Keratinocyte (primary cell): ENCODE results near the gene SH2D1B. TPM values are rescaled to one million over a fixed set of nuclear protein-coding genes. Genes with fewer than 3 reads are reported as not detected.

Experiments used
- DNase-seq: peaks from one replicate; pipeline ENCODE4 v3.0.0-alpha.2; 2011; ENCODE audit warnings: low read depth, missing footprints, low spot score
- FAIRE-seq: peaks from 2 replicates; lab custom pipeline; 2011; peaks lifted over from hg19 to GRCh38; lab: Jason Lieb, UNC
- H2AFZ ChIP-seq: 2 replicates; pipeline ENCODE4 v1.6.0; 2012; ENCODE audit warnings: low read length, control low read depth, inconsistent platforms; ENCODE audit not compliant: control insufficient read depth
- H3K27ac ChIP-seq: 2 replicates; pipeline ENCODE4 v1.5.1; 2011; ENCODE audit warnings: low read length; ENCODE audit not compliant: control insufficient read depth, insufficient read depth
- H3K27me3 ChIP-seq: 3 replicates; pipeline ENCODE4 v1.6.0; 2011; ENCODE audit warnings: low read length; ENCODE audit not compliant: control insufficient read depth, insufficient read depth; ENCODE audit errors: extremely low read depth
- H3K36me3 ChIP-seq, 2 experiments: 2 replicates in 1 of 2; 3 replicates in 1 of 2; pipeline ENCODE4 v1.5.1; 2011; ENCODE audit warnings: low read length in 2 of 2, mild to moderate bottlenecking in 1 of 2; ENCODE audit not compliant: control insufficient read depth in 2 of 2, insufficient read depth in 2 of 2; ENCODE audit errors: extremely low read depth in 1 of 2
- H3K4me1 ChIP-seq: 3 replicates; pipeline ENCODE4 v1.5.1; 2011; ENCODE audit warnings: low read length; ENCODE audit not compliant: control insufficient read depth, insufficient read depth; ENCODE audit errors: extremely low read depth
- H3K4me2 ChIP-seq: 3 replicates; pipeline ENCODE4 v1.6.0; 2011; ENCODE audit warnings: low read depth, low read length; ENCODE audit not compliant: control insufficient read depth, insufficient read depth; ENCODE audit errors: extremely low read depth
- H3K4me3 ChIP-seq, 3 experiments: fragments of 200-600 bp in 1 of 3; sonication (generic) in 1 of 3; 2 replicates in 2 of 3; 3 replicates in 1 of 3; pipeline ENCODE4 v1.5.1; 2011 to 2016; ENCODE audit warnings: low read length in 3 of 3, mild to moderate bottlenecking in 3 of 3, control low read depth in 2 of 3, inconsistent platforms in 1 of 3, low read depth in 1 of 3, mixed read lengths in 1 of 3, mixed run types in 1 of 3, moderate library complexity in 1 of 3; ENCODE audit not compliant: control insufficient read depth in 2 of 3, insufficient read depth in 2 of 3; ENCODE audit errors: extremely low read depth in 1 of 3
- H3K79me2 ChIP-seq: 2 replicates; pipeline ENCODE4 v1.6.0; 2012; ENCODE audit warnings: low read length; ENCODE audit not compliant: control insufficient read depth, insufficient read depth
- H3K9ac ChIP-seq: 3 replicates; pipeline ENCODE4 v1.6.0; 2011; ENCODE audit warnings: low read length; ENCODE audit not compliant: control insufficient read depth, insufficient read depth; ENCODE audit errors: extremely low read depth
- H3K9me1 ChIP-seq: 3 replicates; pipeline ENCODE4 v1.6.0; 2011; ENCODE audit warnings: low read length; ENCODE audit not compliant: control insufficient read depth, insufficient read depth; ENCODE audit errors: extremely low read depth
- H3K9me3 ChIP-seq: 2 replicates; pipeline ENCODE4 v1.5.1; 2012; ENCODE audit warnings: low read depth, low read length; ENCODE audit not compliant: control insufficient read depth
- H4K20me1 ChIP-seq: 3 replicates; pipeline ENCODE4 v1.6.0; 2011; ENCODE audit warnings: low read length; ENCODE audit not compliant: control insufficient read depth, insufficient read depth; ENCODE audit errors: extremely low read depth
- CTCF ChIP-seq, 3 experiments: IDR thresholded peaks in 1 of 3; conservative IDR thresholded peaks in 1 of 3; optimal IDR thresholded peaks in 1 of 3; 2 replicates in 2 of 3; 3 replicates in 1 of 3; pipeline versions ENCODE3 to v1.5.1; 2011; ENCODE audit warnings: low read length in 3 of 3, mild to moderate bottlenecking in 3 of 3, moderate library complexity in 2 of 3, control low read depth in 1 of 3, inconsistent platforms in 1 of 3; ENCODE audit not compliant: insufficient read depth in 2 of 3; ENCODE audit errors: extremely low read depth in 1 of 3
- EZH2 ChIP-seq: IDR thresholded peaks from one replicate; pipeline ENCODE4 v1.6.1; 2012; ENCODE audit warnings: inconsistent platforms, mild to moderate bottlenecking, low read length, moderate library complexity
- dilution Hi-C: fragments of 300-500 bp; cut with MboI; formaldehyde crosslinking; loops from one replicate; pipeline ENCODE4 v1.7.0; 2020; ENCODE audit warnings: low sequenced_read_pairs; ENCODE audit not compliant: extremely low pct_ligation_motif_present
- polyA plus RNA-seq, 5 experiments: library from polyadenylated mRNA; depleted of rRNA in 3 of 5; stranded (reverse) in 3 of 5; stranded (forward) in 1 of 5; unstranded in 1 of 5; fragments of >200 nt; gene quantifications; 1 replicate in 1 of 5; 2 replicates in 3 of 5; 3 replicates in 1 of 5; pipeline versions ENCODE4 v1.2.1 to v1.2.3, GENCODE V29; 2011 to 2012; ENCODE audit warnings: missing spikeins in 2 of 5, low read depth in 1 of 5, low replicate concordance in 1 of 5

The SH2D1B gene
- polyA plus RNA-seq, 1 donor (not counting 4 experiments of a cell fraction or from before 2014, with no cell fraction given) = not detected

GRCh38 chr1:162398999-162399580 is 12.8 kb downstream of the SH2D1B start:
- FAIRE-seq = no peak
- Histone ChIP-seq H3K27me3 (peaks cover 7% of the 10 kb centered on the region), H3K4me3 (no peak overlapping the region), H3K9ac (no peak overlapping the region), H3K27ac (no peak overlapping the region), H3K4me1 (no peaks in the 10 kb centered on the region), H3K9me3 (no peaks in the 10 kb centered on the region), H3K9me1 (no peaks in the 10 kb centered on the region), H4K20me1 (no peaks in the 10 kb centered on the region), H3K36me3 (no peaks in the 10 kb centered on the region), H2AFZ (no peak overlapping the region), H3K4me2 (no peak overlapping the region), H3K79me2 (no peaks in the 10 kb centered on the region)
- TF ChIP-seq CTCF (optimal IDR thresholded peaks at IDR 0.05 in 1 of 3, IDR thresholded peaks at IDR 0.05 in 1 of 3, conservative IDR thresholded peaks at IDR 0.05 in 1 of 3; ENCODE audit: extremely low read depth in 1 of 3, insufficient read depth in 2 of 3, low read length in 3 of 3) (no peak), EZH2 (no peak)
- DNase-seq = no peak
- dilution Hi-C loops = no loop called here

- DNase-seq (no peak), FAIRE-seq (no peak)
- Histone ChIP-seq H3K4me1 (no peaks in the 10 kb centered on the region), H3K9ac (no peak overlapping the region), H3K4me3 (no peak overlapping the region), H3K9me1 (no peaks in the 10 kb centered on the region), H4K20me1 (no peaks in the 10 kb centered on the region), H3K9me3 (no peaks in the 10 kb centered on the region), H2AFZ (no peak overlapping the region), H3K27ac (no peak overlapping the region), H3K36me3 (no peaks in the 10 kb centered on the region), H3K27me3 (peaks cover 7% of the 10 kb centered on the region), H3K79me2 (no peaks in the 10 kb centered on the region), H3K4me2 (no peak overlapping the region)
- TF ChIP-seq CTCF (optimal IDR thresholded peaks at IDR 0.05 in 1 of 3, IDR thresholded peaks at IDR 0.05 in 1 of 3, conservative IDR thresholded peaks at IDR 0.05 in 1 of 3; ENCODE audit: extremely low read depth in 1 of 3, insufficient read depth in 2 of 3, low read length in 3 of 3) (no peak), EZH2 (no peak)
- dilution Hi-C loops = no loop called here
Measured at GRCh38 chr1:162397943-162398560, 13.9 kb downstream of the SH2D1B start.
